Measurements from ENCODE around the gene LMO1.

DNA sequence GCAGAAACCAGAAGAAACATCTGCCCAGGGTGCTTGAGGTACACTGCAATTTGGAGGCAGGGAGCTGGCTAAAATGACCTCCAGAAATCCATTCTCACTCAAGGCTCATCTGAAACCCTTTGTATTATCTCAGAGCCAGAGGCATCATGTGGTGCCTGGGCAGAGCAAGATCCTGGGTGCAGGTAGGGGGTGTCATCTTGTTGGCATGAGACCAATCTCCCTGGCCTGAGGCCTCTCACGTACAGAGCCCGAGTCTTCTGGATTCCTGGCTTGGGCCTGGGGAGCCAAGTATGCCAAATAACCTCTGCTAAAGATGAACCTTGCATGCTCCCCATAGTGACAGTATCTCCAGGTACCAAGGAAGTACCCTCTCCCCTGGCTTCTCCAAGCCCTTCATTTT lies 2.4 kb downstream of the LMO1 start:
- TF ChIP-seq EGR1 (IDR thresholded peaks at IDR 0.05; ENCODE audit: borderline replicate concordance, low read depth, low read length) (no peak), KDM5A (IDR thresholded peaks at IDR 0.05; ENCODE audit: low read length) (no peak), CEBPB (IDR thresholded peaks at IDR 0.05; ENCODE audit: low read depth, low read length) (no peak), POLR2A (IDR thresholded peaks at IDR 0.05; ENCODE audit: control extremely low read depth in 1 of 2, low read depth in 2 of 2, low read length in 2 of 2) (no peak), FOSL1 (IDR thresholded peaks at IDR 0.05; ENCODE audit: insufficient read depth, low read depth, low read length) (no peak), SIX5 (IDR thresholded peaks at IDR 0.05; ENCODE audit: low read depth, low read length) (no peak), POLR2AphosphoS5 (IDR thresholded peaks at IDR 0.05; ENCODE audit: low read depth, low read length) (no peak), YY1 (IDR thresholded peaks at IDR 0.05; ENCODE audit: low read depth, low read length) (no peak), CREB1 (IDR thresholded peaks at IDR 0.05) (no peak), HDAC2 (IDR thresholded peaks at IDR 0.05; ENCODE audit: borderline replicate concordance in 1 of 2, low read depth in 2 of 2, low read length in 2 of 2) (no peak), RAD21 (IDR thresholded peaks at IDR 0.05 in 1 of 2, conservative IDR thresholded peaks at IDR 0.05 in 1 of 2; ENCODE audit: low read depth in 2 of 2, low read length in 2 of 2) (no peak), RFX5 (IDR thresholded peaks at IDR 0.05; ENCODE audit: borderline replicate concordance, low read depth, low read length) (no peak)
- TF ChIP-seq, protein P1, sequence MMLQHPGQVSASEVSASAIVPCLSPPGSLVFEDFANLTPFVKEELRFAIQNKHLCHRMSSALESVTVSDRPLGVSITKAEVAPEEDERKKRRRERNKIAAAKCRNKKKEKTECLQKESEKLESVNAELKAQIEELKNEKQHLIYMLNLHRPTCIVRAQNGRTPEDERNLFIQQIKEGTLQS (IDR thresholded peaks at IDR 0.05; ENCODE audit: insufficient read depth, low read depth, low read length): no peak
- TF ChIP-seq, protein P2, sequence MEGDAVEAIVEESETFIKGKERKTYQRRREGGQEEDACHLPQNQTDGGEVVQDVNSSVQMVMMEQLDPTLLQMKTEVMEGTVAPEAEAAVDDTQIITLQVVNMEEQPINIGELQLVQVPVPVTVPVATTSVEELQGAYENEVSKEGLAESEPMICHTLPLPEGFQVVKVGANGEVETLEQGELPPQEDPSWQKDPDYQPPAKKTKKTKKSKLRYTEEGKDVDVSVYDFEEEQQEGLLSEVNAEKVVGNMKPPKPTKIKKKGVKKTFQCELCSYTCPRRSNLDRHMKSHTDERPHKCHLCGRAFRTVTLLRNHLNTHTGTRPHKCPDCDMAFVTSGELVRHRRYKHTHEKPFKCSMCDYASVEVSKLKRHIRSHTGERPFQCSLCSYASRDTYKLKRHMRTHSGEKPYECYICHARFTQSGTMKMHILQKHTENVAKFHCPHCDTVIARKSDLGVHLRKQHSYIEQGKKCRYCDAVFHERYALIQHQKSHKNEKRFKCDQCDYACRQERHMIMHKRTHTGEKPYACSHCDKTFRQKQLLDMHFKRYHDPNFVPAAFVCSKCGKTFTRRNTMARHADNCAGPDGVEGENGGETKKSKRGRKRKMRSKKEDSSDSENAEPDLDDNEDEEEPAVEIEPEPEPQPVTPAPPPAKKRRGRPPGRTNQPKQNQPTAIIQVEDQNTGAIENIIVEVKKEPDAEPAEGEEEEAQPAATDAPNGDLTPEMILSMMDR (IDR thresholded peaks at IDR 0.05; ENCODE audit: control extremely low read depth in 1 of 3, insufficient read depth in 1 of 3, low read depth in 1 of 3, low read length in 3 of 3): no peak
